Measurements from ENCODE around the gene CTNND2. TPM values are rescaled to one million over a fixed set of nuclear protein-coding genes. Genes with fewer than 3 reads are reported as not detected.

The CTNND2 gene, protein sequence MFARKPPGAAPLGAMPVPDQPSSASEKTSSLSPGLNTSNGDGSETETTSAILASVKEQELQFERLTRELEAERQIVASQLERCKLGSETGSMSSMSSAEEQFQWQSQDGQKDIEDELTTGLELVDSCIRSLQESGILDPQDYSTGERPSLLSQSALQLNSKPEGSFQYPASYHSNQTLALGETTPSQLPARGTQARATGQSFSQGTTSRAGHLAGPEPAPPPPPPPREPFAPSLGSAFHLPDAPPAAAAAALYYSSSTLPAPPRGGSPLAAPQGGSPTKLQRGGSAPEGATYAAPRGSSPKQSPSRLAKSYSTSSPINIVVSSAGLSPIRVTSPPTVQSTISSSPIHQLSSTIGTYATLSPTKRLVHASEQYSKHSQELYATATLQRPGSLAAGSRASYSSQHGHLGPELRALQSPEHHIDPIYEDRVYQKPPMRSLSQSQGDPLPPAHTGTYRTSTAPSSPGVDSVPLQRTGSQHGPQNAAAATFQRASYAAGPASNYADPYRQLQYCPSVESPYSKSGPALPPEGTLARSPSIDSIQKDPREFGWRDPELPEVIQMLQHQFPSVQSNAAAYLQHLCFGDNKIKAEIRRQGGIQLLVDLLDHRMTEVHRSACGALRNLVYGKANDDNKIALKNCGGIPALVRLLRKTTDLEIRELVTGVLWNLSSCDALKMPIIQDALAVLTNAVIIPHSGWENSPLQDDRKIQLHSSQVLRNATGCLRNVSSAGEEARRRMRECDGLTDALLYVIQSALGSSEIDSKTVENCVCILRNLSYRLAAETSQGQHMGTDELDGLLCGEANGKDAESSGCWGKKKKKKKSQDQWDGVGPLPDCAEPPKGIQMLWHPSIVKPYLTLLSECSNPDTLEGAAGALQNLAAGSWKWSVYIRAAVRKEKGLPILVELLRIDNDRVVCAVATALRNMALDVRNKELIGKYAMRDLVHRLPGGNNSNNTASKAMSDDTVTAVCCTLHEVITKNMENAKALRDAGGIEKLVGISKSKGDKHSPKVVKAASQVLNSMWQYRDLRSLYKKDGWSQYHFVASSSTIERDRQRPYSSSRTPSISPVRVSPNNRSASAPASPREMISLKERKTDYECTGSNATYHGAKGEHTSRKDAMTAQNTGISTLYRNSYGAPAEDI (N-terminal part only)
- total RNA-seq, result not detected in 2 replicates

DNA sequence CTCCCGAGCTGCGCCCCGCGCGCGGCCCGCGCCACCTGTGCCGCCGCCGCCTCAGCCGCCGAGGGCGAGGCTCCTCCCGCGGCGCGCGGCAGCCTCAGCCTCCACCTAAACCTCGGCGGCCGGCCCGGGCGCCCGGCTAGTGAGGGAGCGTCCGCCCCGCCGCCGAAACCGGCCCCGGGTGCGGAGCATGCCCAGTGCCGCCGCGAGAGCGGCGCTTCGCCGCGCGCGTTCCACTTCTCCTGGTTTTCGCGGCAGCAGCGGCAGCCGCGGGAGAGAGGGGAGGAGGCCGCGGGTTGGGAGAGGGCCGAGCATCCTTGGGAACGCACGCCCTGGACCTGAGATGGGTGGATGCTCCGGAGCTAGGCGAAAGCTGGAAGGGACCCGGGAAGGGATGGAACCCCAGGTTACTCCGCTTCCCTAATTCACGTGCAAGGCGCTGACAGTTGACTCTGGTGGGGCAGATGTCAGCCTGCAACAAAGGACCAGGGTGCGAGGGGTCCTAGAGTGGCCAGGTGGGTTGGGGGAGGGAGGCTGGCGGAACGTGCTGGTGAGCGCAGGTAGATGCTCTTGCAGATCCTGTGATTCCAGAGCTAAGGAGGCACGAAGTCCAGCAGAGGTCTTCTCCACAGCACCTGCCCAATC, at the start of gene CTNND2:
Gene CTNND2 (minus strand): TSS at position 182 of the 642 bp plus-strand sequence. CDS start 593 bp downstream, outside the sequence.

Measured in bladder microvascular endothelial cell (primary cell).